Right renal pelvis (tissue), 4 donors: ENCODE results near the gene THSD4. TPM values are rescaled to one million over a fixed set of nuclear protein-coding genes. Genes with fewer than 3 reads are reported as not detected.
A peak's percentile ranks its signal among the peaks of the same experiment; 100 is the strongest.
"Not testable (repeated sequence)": the region's sequence is repeated elsewhere in the genome, so short reads cannot be mapped to it uniquely, and the experiment has no call there.

Experiments used
- DNase-seq, 4 donors: peaks; one replicate each; pipeline ENCODE4 v3.0.0-alpha.2; 2013; ENCODE audit warnings: low read depth in 4 of 4, low spot score in 3 of 4, missing footprints in 1 of 4
- polyA plus RNA-seq, 4 donors: library from polyadenylated mRNA; unstranded; fragments of 120-200 nt; gene quantifications; one replicate each; pipeline ENCODE4 v1.2.1, GENCODE V29; 2013; ENCODE audit not compliant: insufficient read length in 4 of 4

Gene THSD4
- polyA plus RNA-seq, 4 donors: 32.7 to 45.9 (median 35.6) TPM

DNA sequence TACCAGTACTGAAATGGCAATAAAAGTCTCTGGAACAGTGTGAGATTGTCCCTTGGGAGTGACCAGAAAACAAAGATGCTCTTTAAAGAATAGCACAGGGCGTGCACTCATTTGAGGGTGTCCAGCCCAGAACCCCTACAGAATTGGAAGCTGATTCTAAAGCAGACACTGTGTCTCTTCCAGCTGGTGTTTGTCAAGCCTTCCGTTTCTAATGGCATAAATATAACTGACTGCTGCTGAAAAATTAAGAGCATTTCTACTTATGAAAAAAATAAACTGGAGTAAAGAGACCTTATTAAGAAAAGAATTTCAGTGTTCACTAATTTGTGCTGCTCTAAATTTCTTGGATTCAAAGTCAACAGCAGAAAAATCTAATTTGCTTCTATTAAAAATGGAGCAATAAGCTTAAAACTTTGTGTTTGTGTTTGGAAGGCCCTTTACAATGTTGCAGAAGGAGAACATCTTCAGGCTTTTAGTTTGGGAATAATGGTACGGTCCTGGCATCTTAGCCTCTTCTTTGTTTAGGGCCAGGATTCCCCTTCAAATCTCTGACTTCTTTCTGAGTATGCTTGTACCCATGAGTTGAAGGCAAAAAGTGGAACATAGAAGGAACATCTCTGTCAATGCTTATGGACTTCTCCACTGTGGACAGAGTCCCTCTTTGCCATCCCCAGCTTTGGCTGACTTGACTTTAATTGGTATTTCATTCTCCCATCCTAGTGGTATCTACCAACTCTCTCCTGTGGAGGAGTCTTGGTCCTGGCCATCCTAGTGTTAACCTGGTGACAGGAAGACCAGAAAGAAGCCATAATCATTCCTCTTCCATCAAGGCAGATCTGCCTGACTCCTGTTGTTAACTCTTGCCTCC lies 65.9 kb downstream of the THSD4 start:
- peak in 2 of 4 donors; percentile 13 to 16 for DNase-seq

DNA sequence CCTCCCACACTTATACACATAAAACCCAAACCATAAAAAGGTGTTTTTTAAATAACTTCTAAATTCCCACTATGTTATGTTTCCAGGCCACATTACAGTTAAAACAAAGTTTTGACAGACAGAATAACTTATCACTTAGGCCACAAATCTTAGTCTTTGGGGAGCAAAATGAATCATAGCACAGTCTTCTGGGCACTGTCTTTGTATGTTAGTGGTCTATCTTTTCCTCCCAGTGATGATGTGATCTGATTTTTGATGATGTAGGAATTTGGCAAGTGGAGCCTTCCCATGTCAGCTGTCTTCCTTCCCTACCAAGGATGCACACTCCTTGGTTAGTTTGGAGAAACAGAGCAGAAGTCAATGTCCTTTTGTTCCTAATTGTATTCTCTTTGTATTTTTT lies 67.3 kb downstream of the THSD4 start:
- no peak for DNase-seq

DNA sequence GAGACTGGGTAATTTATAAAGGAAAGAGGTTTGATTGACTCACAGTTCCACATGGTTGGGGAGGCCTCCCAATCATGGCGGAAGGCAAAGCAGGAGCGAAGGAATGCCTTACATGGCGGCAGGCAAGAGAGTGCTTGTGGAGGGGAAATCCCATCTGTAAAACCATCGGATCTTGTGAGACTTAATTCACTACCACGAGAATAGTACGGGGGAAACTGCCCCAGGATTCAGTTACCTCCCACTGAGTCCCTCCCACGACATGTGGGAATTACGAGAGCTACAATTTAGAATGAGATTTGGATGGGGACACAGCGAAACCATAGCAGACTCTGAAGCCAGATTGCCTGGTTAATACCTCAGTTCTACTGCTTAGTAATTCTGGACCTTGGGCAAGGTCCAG lies 67.8 kb downstream of the THSD4 start:
- no peak for DNase-seq

DNA sequence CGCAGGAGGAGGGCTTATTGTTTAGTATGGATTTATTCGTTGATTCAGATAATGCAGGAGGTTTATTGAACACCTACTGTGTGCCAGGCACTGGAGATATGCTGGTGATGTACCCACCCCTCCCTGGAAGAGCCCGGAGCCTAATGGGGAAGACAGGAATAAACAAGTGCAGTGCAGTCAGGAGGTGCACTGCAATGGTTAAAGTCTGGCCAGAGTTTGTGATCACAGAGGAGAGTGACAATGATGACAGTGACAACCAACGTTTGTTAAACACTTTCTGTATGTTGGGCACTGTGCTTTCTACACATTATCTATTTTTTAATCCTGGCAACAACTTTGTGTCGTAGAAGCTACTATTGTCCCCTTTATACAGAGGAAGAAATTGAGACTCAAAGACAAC lies 70.4 kb downstream of the THSD4 start:
- no peak for DNase-seq

DNA sequence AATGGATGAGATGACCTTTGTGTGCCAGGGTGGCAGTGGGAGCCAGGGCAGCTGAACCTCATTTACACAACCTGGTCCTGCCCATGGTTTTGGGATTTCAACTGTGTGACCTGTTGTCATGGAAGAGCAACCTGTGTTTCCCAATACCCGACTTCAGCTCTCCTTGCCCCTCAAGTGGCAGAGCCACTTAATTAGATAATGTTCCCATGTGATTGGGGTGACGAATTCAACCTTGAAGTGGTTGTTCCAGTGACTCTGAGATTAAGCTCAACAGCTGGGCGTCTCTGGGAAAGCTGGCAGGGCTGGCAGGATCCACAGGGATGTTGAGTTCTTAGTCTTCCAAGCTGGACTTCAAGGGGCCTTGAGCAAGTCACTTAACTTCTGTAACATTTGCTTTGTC lies 71.0 kb downstream of the THSD4 start:
- no peak for DNase-seq

DNA sequence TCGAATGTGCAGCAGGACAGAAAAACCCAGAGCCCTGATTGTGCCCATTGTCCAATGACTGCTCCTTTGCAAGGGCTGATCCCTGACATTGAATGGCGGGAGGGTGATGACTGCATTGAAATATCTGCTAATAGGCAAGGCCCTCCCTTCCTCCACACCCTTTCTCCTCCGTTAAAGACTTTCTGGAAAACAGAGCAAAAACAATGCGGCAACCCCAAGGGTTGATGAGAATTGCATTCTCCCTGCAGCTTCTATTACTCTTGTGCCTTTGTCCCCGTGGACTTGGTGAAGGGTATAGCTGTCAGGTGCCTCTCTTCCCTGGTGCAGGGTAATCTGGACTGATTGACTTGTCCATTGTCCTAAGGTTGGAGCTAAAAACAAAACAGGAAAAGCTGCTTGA lies 71.8 kb downstream of the THSD4 start:
- no peak for DNase-seq

DNA sequence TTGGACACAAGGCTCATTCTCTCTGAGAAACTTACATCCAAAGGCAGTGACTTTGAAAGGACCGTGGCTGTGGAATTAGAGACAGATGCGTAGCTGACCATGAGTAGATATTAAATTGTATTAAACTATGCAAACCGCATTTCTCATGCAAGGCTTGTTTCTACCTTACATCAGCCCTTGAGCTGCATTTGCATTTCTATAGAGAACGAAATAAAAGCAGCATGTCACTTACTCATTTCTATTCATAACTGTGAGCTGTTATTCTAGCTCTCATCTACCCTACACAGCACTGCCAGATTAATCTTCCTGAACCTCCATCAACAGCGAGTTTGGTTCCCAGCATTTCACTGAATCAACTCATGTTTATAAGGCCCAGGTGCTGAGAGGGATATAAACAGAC lies 72.3 kb downstream of the THSD4 start:
- DNase-seq: no peak

DNA sequence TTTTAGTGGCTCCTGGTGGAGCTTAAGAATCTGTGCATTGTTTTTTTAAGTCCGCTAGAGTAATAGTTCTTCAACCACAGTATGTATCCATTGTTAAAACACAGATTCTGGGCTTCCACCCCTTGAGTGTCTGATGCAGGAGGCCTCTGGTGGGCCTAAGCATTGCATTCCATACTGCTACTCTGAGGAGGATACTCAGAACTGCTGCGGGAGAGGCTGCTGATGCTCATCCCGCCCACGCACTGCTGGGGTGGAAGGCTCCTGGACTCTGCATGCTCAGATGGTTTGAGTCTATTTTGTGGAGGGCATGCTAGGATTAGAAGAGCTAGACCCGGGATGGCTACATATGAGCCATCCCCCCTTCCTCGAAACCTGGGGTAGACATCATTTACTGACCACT lies 74.4 kb downstream of the THSD4 start:
- DNase-seq: no peak

DNA sequence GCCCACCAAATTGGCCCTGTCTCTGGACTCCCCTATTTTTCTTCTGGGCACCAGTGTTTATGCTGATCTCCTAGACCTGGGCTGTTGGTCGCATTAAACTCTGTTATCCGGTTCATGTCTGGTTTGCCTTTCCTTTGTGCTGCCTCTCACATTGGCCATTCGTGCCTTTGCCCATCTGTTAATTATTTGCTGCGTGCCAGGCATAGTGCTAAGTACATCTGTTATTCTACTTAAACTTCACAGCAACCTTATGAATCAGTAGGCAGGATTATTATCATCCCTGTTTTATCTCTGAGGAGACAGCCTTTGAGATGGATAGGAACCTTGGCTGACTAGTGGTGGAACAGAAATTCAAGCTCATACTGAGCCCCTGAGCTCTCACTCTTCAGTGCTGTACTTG lies 76.0 kb downstream of the THSD4 start:
- no peak for DNase-seq

DNA sequence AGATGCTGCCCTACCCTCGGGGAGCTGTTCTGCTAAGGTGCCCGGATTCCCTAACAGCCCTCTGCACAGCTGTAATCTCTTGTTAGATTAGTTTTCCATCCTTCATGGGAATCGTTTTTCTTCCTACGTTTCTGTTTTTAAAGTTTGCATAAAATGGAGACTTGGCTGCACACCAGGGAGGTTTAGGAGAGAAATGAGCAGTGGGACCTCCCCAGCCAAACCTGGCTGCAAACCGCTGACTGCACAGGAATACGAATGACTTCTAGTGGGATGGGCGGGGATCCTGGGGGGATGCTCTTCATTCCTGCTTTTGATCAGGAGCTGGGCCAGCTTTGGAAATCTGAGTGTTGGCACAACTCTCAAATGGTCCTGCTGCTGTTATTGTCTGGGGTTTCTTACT lies 77.5 kb downstream of the THSD4 start:
- DNase-seq: no peak

DNA sequence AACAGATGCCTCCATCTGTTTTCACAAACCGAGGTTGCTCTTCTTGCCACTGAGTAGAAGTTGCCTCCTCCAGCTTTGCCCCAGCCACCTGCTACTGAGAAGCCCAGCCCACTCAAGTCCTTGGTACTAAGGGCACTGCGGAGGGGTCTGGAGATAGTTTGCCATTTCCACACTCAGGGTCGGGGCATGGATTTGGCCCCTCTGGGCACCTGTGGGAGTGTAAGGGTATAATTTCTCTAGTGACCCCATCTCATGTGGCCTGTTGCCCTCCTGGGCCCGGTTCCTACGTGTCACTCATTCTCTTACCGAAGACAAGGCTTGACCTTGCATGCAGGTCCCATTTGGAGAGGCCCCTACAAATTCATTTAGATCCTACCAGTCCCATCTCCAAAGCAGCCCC lies 79.0 kb downstream of the THSD4 start:
- DNase-seq: no peak

DNA sequence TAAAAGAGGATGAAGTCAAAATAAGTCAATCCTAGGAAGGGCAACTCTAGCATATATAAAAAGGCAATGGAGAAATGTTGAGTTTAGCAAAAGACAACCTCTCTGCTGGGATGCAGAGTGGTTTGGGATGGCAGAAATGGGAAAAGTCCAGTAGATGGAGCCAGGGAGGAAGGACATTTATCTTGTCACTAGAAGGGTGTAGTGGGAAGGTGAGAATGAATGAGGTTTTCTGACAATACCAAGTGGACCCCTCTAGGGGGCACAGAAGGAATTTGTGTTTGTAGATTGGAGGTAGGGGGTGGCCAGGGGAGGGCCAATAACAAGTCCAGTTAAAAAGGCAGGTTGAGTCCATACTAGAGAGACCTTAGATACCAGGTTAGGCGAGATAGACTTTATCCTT lies 80.0 kb downstream of the THSD4 start:
- no peak for DNase-seq

DNA sequence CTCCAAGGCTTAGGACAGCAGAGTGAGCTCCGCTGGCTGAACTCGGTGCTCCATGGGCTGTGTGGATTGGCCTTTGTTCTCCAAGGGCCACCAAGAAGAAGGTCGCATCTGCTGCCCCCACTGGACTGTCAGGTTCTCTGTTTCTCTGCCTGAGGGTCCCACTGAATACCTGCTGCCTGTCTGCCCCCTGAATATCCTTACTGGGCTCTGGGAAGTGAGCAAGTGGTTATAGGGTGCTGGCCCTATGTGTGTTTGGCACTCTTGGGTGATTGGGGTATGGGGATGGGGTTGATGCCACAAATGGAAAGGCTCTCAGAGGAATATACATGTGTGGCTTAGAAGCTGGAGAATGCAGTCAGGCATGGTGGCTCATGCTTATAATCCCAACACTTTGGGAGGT lies 82.3 kb downstream of the THSD4 start:
- no peak for DNase-seq

DNA sequence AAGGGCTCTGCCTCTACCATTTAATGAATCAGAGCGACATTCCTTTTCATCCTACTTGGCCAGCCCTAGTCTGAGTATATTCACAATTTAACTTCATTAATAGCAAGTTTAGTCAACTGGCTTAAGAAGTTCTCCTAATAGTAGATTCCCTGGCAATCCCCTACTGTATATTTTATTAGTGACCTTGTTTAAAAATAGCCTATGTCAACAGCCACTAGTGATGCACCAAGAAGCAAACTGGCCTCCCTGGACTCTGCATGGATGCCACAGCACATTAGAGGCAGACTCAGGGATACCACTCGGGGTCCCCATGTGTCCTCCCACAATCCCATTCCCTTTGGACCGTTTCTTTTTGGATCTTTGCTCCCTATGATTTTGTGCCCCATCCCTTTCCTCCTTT lies 83.6 kb downstream of the THSD4 start:
- DNase-seq: no peak

DNA sequence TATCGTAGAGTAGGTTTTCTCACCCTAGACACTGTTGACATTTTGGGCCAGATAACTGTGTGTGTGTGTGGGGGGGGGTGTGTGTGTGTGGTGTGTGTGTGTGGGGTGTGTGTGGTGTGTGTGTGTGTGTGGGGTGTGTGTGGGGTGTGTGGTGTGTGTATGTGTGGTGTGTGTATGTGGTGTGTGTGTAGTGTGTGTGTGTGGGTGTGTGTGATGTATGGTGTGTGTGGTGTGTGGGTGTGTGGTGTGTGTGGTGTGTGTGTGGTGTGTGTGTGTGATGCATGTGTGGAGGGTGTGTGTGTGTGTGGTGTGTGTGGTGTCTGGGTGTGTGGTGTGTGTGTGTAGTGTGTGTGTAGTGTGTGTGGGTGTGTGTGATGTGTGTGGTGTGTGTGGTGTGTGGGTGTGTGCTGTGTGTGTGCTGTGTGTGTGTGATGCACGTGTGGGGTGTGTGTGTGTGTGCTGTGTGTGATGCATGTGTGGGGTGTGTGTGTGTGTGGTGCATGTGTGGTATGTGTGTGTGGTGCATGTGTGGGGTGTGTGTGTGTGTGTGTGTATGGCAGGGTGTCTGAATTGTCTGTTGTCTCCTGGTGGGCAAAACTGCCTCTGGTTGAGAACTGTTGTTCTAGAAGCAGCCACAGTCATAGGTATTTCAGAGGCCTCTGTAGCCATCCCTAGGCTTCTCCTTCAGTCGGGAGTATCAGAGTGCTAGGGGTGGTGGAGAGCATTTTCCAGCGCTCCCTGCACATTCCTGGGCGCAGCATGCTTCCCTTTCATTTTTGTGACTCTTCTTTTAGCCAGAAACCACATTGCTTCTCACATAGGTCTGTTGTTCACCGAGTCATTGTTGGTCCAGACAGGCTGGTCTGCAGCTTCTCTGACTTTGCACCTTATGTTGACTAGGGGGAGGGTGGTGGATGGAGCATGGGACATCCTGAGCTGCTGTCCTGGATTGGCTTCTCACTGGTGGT lies 84.4 kb downstream of the THSD4 start:
- DNase-seq: no peak

DNA sequence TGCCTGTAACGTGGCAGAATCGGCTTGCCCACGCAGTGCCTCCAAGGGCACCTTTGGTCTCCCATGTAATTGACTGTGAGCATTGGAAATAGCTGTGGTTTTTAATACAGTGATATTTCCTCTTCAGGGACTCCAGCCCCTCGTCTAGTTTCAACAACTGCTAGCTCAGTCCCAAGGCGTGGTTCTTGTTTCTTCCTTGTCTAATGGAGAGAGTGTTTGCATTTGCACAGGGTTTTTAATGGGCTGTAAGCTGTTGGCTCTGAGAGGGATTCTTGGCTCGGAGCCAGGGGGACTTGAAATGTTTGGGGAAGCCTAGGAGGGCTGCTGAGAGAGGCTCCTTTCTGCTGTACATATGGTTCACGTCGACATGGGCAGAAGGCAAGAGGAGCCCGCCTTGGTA lies 86.2 kb downstream of the THSD4 start:
- peak in 2 of 4 donors; percentile 43 to 46 for DNase-seq

DNA sequence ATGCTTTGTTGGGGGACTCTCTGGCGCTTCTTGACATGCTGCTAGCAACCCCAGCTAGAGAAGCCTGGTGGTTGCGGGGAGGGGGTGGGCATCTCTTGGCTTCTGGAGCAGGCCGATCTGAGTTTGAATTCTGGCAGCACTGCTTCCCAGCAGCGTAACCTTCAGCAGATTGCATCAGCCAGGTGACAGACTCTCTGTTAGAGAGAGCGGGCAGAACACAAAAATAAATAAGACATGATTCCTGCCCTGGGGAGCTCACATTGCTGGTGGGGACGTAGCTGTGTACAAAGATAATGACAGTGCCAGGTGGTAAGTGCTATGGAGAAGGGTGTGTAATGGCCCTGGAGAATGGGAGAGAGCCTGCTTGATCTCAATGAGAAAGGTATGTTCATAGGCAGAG lies 87.4 kb downstream of the THSD4 start:
- no peak for DNase-seq

DNA sequence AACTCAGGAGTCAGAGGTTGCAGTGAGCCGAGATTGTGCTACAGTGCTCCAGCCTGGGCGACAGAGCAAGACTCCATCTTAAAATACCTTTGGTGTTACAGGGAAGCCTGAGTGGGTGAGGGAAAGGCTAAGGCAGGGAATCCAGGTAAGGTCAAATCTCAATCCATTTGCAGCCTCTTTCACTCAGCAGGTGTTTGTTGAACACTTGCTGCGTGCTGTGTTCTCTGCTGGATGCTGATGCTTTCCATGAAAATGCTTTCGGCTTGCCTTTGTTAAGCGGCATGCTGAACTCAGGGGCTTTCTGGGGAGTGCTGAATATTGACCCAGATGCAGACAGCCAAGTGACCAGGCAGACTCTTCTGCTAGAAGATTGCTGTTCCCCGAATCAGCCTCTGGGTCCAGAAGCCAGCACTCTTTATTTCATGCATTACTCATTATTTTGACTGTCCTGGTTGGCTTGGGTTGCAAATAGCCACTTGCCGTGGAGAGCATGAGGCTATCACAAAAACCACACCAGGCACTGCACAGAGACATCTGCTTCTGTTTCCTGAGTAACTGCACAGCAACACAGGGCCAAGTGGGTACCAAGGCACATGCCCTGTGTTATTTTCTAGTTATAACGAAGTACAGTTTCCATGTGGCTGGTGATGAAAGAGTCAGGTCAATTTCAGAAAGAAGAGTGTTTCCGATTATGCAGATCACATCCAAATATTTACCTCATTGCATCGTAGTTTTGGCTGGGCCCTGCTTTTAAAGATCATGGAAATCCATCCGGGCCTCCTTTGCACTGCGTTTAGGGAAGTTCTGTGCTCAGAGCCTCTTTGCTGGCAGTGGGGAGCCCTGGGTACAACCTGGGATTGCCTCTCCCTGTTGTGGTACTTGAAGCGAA lies 88.6 kb downstream of the THSD4 start:
- DNase-seq: no peak

DNA sequence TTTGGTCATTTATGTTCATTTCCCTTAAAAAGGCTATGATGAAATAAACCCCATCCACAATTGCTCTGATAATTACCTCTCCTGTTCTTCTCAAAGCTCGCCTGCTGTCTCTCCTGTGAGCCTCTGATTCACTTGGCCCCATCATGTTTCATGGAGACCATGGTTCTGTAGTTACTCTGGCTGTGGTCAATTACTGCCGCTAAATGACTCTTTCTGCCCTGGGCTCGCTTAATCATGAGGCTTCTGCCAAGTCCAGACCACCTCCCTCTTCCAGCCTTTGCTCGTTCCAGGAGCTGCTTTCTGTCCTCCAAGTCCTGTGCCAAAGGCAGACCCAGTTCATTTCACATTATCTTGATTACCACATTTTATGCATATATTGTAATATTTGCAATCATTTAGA lies 91.9 kb downstream of the THSD4 start:
- no peak for DNase-seq

DNA sequence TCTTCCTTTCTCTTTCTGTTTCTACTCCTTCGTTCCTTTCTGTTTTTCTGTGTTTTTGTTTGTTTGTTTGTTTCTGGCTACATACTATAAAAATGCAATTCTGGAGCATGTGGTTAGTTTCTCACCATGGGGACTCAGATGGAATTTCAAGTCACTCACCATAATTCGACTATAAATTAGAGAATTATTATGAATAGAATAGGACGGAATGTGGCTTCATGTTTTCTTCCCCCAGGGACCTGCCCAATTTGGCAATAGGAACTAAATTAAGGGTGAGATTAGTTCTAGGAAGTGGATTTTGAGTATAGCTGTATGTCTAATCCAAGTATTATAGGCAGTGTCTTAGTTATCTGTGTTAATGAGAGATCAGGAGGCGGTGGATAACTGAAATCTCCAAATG lies 96.9 kb downstream of the THSD4 start:
- no peak for DNase-seq

DNA sequence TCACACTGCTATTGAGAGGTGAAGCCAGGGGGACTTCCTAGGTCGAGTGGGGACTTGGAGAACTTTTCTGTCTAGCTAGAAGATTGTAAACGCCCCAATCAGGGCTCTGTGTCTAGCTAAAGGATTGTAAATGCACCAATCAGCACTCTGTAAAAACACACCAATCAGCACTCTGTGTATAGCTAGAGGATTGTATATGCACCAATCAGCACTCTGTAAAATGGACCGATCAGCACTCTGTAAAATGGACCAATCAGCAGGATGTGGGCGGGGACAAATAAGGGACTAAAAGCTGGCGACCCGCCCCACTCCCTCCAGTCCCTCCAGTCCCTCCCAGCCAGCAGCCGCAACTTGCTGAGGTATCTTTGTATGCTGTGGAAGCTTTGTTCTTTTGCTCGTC lies 98.7 kb downstream of the THSD4 start:
- not testable (repeated sequence) for DNase-seq
